Epithelial cell of proximal tubule (primary cell): ENCODE measurements around the gene RAI14. TPM values are rescaled to one million over a fixed set of nuclear protein-coding genes. Genes with fewer than 3 reads are reported as not detected.
A peak's percentile ranks its signal among the peaks of the same experiment; 100 is the strongest.

ENCODE experiments used
- DNase-seq: peaks from one replicate; pipeline ENCODE4 v3.0.0-alpha.2; 2011; ENCODE audit warnings: low read depth
- H3K4me3 ChIP-seq: 2 replicates; pipeline ENCODE4 v1.5.1; 2011; ENCODE audit warnings: low read depth, mild to moderate bottlenecking, low read length
- total RNA-seq: library from RNA; depleted of rRNA; stranded (reverse); fragments of >200 nt; gene quantifications from 2 replicates; pipeline ENCODE4 v1.2.3, GENCODE V29; 2015
- TF ChIP-seq, protein P1 (sequence below): conservative IDR thresholded peaks from 2 replicates; pipeline ENCODE4 v1.5.1; 2012; ENCODE audit warnings: low read depth, mild to moderate bottlenecking, low read length

Gene RAI14
- total RNA-seq, 1 donor from 2014 or later, result 139 TPM

DNA sequence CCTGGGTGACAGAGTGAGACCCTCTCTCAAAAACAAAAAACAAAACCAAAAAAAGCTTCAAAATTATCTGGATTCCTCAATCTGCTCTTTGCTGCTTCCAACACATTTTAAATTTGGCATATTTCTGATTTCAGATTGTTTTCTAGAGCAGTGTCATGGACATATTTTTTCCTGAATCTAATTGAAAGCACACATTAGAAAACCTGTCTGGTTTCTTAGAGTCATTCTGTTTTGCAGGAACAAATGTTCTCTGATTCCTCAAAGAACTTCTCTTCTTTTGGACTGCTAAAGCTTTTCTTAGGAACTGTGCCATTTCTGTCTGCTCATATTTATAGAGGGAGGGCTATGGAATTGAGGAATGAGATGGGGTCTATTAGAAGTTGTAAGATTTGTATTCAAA, 81.6 kb downstream of the RAI14 start:
- no peak overlapping the region for H3K4me3 ChIP-seq
- TF ChIP-seq, protein P1, sequence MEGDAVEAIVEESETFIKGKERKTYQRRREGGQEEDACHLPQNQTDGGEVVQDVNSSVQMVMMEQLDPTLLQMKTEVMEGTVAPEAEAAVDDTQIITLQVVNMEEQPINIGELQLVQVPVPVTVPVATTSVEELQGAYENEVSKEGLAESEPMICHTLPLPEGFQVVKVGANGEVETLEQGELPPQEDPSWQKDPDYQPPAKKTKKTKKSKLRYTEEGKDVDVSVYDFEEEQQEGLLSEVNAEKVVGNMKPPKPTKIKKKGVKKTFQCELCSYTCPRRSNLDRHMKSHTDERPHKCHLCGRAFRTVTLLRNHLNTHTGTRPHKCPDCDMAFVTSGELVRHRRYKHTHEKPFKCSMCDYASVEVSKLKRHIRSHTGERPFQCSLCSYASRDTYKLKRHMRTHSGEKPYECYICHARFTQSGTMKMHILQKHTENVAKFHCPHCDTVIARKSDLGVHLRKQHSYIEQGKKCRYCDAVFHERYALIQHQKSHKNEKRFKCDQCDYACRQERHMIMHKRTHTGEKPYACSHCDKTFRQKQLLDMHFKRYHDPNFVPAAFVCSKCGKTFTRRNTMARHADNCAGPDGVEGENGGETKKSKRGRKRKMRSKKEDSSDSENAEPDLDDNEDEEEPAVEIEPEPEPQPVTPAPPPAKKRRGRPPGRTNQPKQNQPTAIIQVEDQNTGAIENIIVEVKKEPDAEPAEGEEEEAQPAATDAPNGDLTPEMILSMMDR, result no peak
- no peak for DNase-seq

DNA sequence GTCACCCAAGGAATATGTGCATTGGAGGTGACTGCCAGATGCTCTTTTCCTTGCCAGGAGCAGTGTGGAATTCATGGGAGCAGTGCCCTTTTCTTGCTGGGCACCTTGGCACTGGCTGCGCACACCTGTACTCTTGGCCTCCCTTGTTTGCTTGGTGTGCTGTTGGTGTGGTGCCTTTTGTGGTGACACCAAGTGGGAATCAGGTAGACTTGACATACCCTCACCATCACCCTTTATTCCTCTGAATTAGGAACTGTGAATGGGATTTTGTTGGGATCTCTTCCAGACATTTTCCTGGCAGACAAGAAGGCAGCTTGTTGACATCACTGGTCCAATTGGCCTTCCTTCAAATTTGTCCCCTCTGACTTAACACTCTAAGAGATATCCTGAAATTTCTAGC, 82.3 kb downstream of the RAI14 start:
- TF ChIP-seq, protein P1, result no peak
- no peak for DNase-seq
- H3K4me3 ChIP-seq, result no peak overlapping the region

DNA sequence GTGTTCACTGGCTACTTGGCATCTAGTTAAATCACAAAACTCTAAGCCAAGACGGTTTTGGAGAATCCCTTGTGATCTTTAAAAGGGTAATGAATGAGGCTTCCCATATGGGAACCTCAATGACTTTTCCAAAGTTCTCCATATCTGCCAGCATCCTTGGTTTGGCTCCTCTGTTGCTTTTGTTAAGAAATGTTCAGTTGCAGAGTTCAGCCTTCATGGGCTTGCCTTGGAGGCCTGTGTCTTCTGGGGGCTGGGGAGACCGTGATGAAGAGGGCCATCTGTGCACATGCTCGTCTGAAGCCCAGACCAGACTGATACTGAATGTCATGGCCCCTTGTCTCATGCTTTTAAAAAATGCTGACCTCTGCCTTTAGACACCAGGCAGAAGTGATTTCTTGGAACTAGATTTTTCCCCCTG, 84.3 kb downstream of the RAI14 start:
- TF ChIP-seq, protein P1, result no peak
- DNase-seq, result no peak
- no peak overlapping the region for H3K4me3 ChIP-seq

DNA sequence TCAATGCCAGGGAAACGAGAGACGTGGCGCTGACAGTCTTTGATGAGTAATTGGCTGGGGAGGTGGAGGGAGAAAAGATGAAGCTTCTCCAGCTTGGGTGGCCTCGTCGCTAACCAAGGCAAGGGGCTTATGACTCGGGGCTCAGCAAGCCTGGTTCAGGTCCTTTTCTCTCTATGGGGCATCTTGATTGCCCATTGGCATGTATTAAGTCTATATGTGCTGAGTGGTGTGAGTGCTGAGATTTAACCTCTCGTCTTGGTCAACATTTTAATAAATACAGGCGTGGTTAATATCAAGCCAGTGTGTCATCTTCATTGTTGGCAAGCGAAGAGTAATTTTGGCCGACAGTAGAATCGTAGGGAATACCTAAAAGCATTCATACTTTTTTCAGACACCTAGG, 85.9 kb downstream of the RAI14 start:
- H3K4me3 ChIP-seq, result no peak overlapping the region
- DNase-seq, result no peak
- TF ChIP-seq, protein P1, result no peak

DNA sequence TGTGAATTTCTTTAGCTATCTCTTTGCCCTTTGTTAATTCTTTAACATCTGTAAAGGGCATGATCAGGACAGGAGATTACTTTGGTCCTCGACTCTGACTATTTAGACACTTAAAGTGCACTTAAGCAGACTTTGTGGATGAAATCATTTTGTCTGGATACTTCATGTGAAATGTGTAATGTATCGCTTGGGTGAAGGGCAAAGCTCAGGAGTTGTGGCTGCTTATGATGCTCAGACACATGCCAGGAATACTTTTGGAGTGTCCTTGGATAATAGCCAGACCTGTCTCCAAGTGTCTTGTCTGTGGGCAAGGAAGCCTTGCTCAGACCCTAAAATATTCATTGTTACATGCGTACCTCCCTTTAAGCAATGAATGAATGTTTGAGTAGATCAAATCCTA, 87.8 kb downstream of the RAI14 start:
- TF ChIP-seq, protein P1, result no peak
- peak; percentile 66 for DNase-seq

DNA sequence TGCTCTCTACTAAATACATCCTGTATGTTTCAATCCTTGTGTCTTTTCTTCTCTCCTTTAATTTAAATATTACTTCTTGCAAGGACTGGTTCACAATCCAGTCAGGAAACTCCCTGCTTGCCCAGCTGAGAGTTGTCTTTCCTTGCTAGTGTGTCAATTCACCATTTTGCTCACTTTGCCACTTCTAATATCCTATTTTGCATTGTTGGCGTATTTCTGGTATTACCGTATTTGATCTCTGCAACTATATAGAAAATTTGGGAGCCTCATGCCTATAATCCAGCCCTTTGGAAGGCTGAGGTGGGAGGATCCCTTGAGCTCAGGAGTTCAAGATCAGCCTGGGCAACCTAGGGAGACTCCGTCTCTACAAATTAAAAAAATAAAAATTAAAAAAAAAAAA, 92.3 kb downstream of the RAI14 start:
- DNase-seq, result no peak
- no peak overlapping the region for H3K4me3 ChIP-seq
- TF ChIP-seq, protein P1, result no peak

More for the DNA sequence above, 87.8 kb downstream of the RAI14 start:
- no peak overlapping the region for H3K4me3 ChIP-seq

DNA sequence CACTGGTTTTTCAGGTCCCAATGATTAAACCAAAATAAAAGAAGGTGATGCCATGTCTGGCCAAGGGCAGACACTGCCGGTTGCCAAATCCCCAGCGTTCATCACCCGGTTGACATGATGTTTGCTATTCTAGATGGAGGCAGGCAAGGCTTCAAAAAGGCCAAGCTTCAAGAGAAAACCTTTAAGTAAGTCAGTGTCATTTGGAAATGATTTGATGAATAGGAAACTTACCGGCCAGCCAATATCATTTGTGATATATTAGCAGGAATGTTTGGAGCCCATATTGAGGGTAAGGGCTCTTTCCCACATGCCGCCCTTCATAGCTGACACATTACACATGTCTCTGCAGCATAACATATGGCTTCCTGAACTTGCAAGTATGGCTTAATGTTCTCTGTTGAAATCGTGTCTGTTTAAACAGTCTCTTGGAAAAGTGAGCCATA, 93.3 kb downstream of the RAI14 start:
- DNase-seq, result no peak
- TF ChIP-seq, protein P1, result no peak
- H3K4me3 ChIP-seq, result no peak overlapping the region
